Measurements from ENCODE around the gene RNF213. TPM values are rescaled to one million over a fixed set of nuclear protein-coding genes. Genes with fewer than 3 reads are reported as not detected.

RNF213 gene
- total RNA-seq, 4 donors from 2014 or later = 113 to 174 (median 159) TPM

DNA sequence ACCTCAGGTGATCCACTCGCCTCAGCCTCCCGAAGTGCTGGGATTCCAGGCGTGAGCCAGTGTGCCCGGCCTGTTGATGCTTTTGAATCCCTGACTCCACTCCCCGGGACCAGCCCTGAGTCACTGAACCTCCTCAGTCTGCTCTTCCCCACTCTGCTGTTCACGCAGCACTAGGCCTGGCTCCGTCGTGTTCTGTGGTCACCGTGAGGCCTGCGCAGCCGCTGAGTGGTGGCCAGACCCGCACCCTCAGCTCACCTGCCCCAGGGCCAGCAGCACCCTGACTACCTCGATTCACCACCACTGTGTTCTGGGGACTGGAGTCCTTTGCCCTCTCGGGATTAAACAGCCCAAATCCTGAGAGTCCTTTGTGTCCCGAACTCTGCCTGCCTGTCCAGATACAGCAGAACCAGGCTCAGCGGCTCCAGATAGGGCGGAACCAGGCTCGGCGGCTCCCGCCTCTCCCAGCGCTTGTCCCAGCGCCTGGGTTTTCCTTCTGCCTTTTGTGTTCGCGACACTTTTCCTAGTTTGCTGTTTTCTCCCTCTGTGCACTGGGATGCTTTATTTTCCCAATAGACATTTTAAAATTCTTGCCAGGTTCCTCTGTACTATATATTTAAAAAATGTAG is 95.7 kb downstream of the RNF213 start:
- Histone ChIP-seq H3K27ac (no peak overlapping the region), H3K4me1 (no peaks in the 10 kb centered on the region), H3K27me3 (no peaks in the 10 kb centered on the region), H3K9me3 (no peaks in the 10 kb centered on the region), H3K36me3 (peaks cover 0 to 79% (median 39%) of the 10 kb centered on the region in 4 donors), H3K4me3 (no peak overlapping the region)
- no peak for DNase-seq
- TF ChIP-seq, protein P1, sequence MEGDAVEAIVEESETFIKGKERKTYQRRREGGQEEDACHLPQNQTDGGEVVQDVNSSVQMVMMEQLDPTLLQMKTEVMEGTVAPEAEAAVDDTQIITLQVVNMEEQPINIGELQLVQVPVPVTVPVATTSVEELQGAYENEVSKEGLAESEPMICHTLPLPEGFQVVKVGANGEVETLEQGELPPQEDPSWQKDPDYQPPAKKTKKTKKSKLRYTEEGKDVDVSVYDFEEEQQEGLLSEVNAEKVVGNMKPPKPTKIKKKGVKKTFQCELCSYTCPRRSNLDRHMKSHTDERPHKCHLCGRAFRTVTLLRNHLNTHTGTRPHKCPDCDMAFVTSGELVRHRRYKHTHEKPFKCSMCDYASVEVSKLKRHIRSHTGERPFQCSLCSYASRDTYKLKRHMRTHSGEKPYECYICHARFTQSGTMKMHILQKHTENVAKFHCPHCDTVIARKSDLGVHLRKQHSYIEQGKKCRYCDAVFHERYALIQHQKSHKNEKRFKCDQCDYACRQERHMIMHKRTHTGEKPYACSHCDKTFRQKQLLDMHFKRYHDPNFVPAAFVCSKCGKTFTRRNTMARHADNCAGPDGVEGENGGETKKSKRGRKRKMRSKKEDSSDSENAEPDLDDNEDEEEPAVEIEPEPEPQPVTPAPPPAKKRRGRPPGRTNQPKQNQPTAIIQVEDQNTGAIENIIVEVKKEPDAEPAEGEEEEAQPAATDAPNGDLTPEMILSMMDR (IDR thresholded peaks at IDR 0.05) = no peak
- TF ChIP-seq POLR2AphosphoS5 (IDR thresholded peaks at IDR 0.05) = no peak
- TF ChIP-seq EP300 (IDR thresholded peaks at IDR 0.05; ENCODE audit: low read depth) = no peak
- TF ChIP-seq POLR2A (IDR thresholded peaks at IDR 0.05) = no peak
- WGBS, 2 donors (ENCODE audit: low coverage in 1 of 2) = 98 to 100% methylated on average over 4 to 24 of the region's 24 CpGs
- in situ Hi-C loops (cut with MboI; ENCODE audit: low pct_ligation_motif_present in 1 of 4, low pct_unique_long_range_greater_than_20kb in 1 of 4, low sequenced_read_pairs in 3 of 4) (no loop called here), intact Hi-C loops (cut with DNase I; ENCODE audit: low total_unique reads) (no loop called here)

DNA sequence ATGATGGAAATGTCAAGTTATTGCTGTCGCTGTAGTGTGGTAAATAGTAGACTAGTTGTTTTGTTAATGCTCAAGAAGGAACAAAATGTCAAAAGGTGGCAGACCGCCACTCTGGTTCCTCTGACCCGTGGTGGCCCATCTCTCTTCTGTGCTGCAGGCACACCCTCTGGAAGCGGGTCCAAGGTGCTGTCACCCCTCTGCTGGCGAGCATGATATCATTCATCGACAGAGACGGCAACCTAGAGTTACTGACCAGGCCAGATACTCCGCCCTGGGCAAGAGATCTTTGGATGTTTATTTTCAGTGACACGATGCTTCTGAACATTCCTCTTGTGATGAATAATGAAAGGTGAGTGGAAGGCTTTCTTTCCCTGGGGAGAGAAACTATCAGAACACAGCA is 97.5 kb downstream of the RNF213 start:
- Histone ChIP-seq H3K27ac (no peak overlapping the region), H3K27me3 (no peaks in the 10 kb centered on the region), H3K4me1 (no peaks in the 10 kb centered on the region), H3K36me3 (peaks cover 0 to 76% (median 37%) of the 10 kb centered on the region in 4 donors), H3K9me3 (no peaks in the 10 kb centered on the region), H3K4me3 (no peak overlapping the region)
- 90 to 100% methylated on average over 7 to 9 of the region's 9 CpGs for WGBS, 2 donors (ENCODE audit: low coverage in 1 of 2)
- TF ChIP-seq EP300 (IDR thresholded peaks at IDR 0.05; ENCODE audit: low read depth) = no peak
- TF ChIP-seq, protein P1 (IDR thresholded peaks at IDR 0.05) = no peak
- no peak for TF ChIP-seq POLR2A (IDR thresholded peaks at IDR 0.05)
- TF ChIP-seq POLR2AphosphoS5 (IDR thresholded peaks at IDR 0.05) = no peak
- in situ Hi-C loops (cut with MboI; ENCODE audit: low pct_ligation_motif_present in 1 of 4, low pct_unique_long_range_greater_than_20kb in 1 of 4, low sequenced_read_pairs in 3 of 4) = no loop called here
- no peak for DNase-seq
- intact Hi-C loops (cut with DNase I; ENCODE audit: low total_unique reads) = no loop called here

DNA sequence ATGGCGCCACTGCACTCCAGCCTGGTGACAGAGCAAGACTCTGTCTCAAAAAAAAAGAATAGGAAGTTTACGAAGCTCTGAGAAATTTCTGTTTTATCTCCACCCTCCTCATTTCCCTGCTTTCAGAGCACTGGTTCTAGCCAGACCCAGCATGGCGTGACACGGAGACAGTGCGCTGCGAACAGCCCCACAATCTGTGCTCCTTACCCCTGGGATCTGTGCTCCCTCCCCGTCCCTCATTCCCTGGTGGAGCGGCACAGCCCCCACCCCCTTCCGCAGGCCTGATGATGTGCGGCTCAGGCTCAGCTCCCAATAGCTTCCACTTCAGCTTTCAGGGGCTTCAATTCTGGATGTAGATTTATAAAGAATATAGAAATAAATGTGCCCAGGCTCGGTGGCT is 98.2 kb downstream of the RNF213 start:
- in situ Hi-C loops (cut with MboI; ENCODE audit: low pct_ligation_motif_present in 1 of 4, low pct_unique_long_range_greater_than_20kb in 1 of 4, low sequenced_read_pairs in 3 of 4) (no loop called here), intact Hi-C loops (cut with DNase I; ENCODE audit: low total_unique reads) (no loop called here)
- H3K4me3 ChIP-seq = no peak overlapping the region
- H3K27me3 ChIP-seq = no peaks in the 10 kb centered on the region
- peaks cover 0 to 76% (median 37%) of the 10 kb centered on the region in 4 donors for H3K36me3 ChIP-seq
- DNase-seq = no peak
- no peak overlapping the region for H3K27ac ChIP-seq
- 96% methylated on average over 11 of the region's 11 CpGs; no CpG with 5 or more reads in 1 of the 2 donors for WGBS, 2 donors (ENCODE audit: low coverage in 1 of 2)
- TF ChIP-seq POLR2A (IDR thresholded peaks at IDR 0.05) = no peak
- no peak for TF ChIP-seq POLR2AphosphoS5 (IDR thresholded peaks at IDR 0.05)
- TF ChIP-seq EP300 (IDR thresholded peaks at IDR 0.05; ENCODE audit: low read depth) = no peak
- TF ChIP-seq, protein P1 (IDR thresholded peaks at IDR 0.05) = no peak
- H3K4me1 ChIP-seq = no peaks in the 10 kb centered on the region
- H3K9me3 ChIP-seq = no peaks in the 10 kb centered on the region

DNA sequence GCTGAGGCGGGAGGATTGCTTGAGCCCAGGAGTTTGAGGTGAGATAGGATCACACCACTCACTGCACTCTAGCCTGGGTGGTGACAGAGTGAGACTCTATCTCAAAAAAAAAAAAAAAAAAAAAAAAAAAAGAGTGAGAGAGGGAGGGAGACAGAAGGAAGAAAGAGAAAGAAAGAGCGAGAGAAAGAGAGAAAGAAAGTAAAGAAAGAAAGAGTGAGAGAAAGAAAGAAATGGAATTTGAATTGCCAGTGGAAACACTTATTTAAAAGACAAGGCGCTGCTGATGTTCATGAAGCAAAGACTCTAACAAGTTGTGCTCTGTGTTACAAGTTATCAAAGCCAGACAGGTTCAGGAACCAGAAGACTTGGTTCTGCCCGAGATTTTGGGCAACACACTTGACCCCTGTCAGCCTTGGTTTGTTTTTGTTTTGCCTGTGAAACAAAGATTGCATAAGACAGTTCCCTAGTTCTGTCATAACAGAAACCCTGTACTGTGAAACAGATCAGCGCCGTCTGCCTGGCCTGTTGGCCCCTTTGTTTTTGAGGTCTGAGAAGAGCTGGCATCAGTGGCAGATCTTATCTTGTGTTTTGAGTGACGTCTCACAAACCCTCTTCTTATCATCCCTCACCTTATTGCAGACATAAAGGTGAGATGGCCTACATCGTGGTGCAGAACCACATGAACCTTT is 98.9 kb downstream of the RNF213 start:
- no peak for DNase-seq
- TF ChIP-seq POLR2A (IDR thresholded peaks at IDR 0.05) (no peak), EP300 (IDR thresholded peaks at IDR 0.05; ENCODE audit: low read depth) (no peak), POLR2AphosphoS5 (IDR thresholded peaks at IDR 0.05) (no peak)
- TF ChIP-seq, protein P1 (IDR thresholded peaks at IDR 0.05) = no peak
- intact Hi-C loops (cut with DNase I; ENCODE audit: low total_unique reads) = no loop called here
- H3K4me3 ChIP-seq = no peak overlapping the region
- H3K9me3 ChIP-seq = no peaks in the 10 kb centered on the region
- H3K27ac ChIP-seq = no peak overlapping the region
- in situ Hi-C loops (cut with MboI; ENCODE audit: low pct_ligation_motif_present in 1 of 4, low pct_unique_long_range_greater_than_20kb in 1 of 4, low sequenced_read_pairs in 3 of 4) = no loop called here
- no peaks in the 10 kb centered on the region for H3K27me3 ChIP-seq
- 78 to 84% methylated on average over 3 to 8 of the region's 8 CpGs for WGBS, 2 donors (ENCODE audit: low coverage in 1 of 2)
- peaks cover 0 to 76% (median 33%) of the 10 kb centered on the region in 4 donors for H3K36me3 ChIP-seq
- no peaks in the 10 kb centered on the region for H3K4me1 ChIP-seq
